Activated CD4-positive, alpha-beta T cell treated with anti-CD3 and anti-CD28 coated beads for 36 hours (primary cell): ENCODE measurements around the gene CXCR3. TPM values are rescaled to one million over a fixed set of nuclear protein-coding genes. Genes with fewer than 3 reads are reported as not detected.
A peak's percentile ranks its signal among the peaks of the same experiment; 100 is the strongest.
"Not testable (repeated sequence)": the region's sequence is repeated elsewhere in the genome, so short reads cannot be mapped to it uniquely, and the experiment has no call there.

ENCODE experiments used
- ATAC-seq: fragments of 200-7000 bp; cut with Tn5 transposase; one replicate; pipeline ENCODE4 v1.10.0; 2021; ENCODE audit warnings: mild to moderate bottlenecking, moderate library complexity
- CTCF ChIA-PET: fragments of 350-600 bp; sonication (Branson Sonifier 250); formaldehyde crosslinking; loops from one replicate; lab custom pipeline; 2021; ENCODE audit warnings: antibody characterized with exemption; lab: Charles Lee
- POLR2A ChIA-PET: fragments of 350-600 bp; sonication (Branson Sonifier 250); formaldehyde crosslinking; loops from one replicate; lab custom pipeline; 2021; ENCODE audit warnings: antibody characterized with exemption, inconsistent platforms; lab: Charles Lee
- DNase-seq: peaks from one replicate; pipeline ENCODE4 v3.0.0-alpha.2; 2020
- H3K27ac Mint-ChIP-seq: one replicate; pipeline ENCODE4 v1.8.0; 2021; ENCODE audit warnings: mixed read lengths
- H3K27me3 Mint-ChIP-seq: one replicate; pipeline ENCODE4 v1.8.0; 2021; ENCODE audit warnings: mixed read lengths
- H3K36me3 Mint-ChIP-seq: one replicate; pipeline ENCODE4 v1.8.0; 2021; ENCODE audit warnings: low read depth, mixed read lengths
- H3K4me1 Mint-ChIP-seq: one replicate; pipeline ENCODE4 v1.8.0; 2021; ENCODE audit warnings: mixed read lengths
- H3K4me3 Mint-ChIP-seq: one replicate; pipeline ENCODE4 v1.8.0; 2021; ENCODE audit warnings: mild to moderate bottlenecking, moderate library complexity, mixed read lengths
- H3K9me3 Mint-ChIP-seq: one replicate; pipeline ENCODE4 v1.8.0; 2021; ENCODE audit warnings: low read depth, mixed read lengths
- intact Hi-C, 2 experiments: fragments of 100-400 bp; cut with DNase I in 1 of 2; cut with micrococcal nuclease in 1 of 2; formaldehyde crosslinking; loops; one replicate each; pipeline versions ENCODE4 v1.14.2 to v1.15.1; 2022 to 2024; cut with DNase I, micrococcal nuclease
- total RNA-seq, 2 experiments: library from RNA; stranded (reverse); gene quantifications; one replicate each; pipeline ENCODE4 v1.2.3, GENCODE V29; 2021

Gene CXCR3
- total RNA-seq, 2 experiments from 2014 or later, result 17.5 to 20.1 TPM

GRCh38 chrX:71660562-71661416 lies 42.5 kb upstream of the CXCR3 start:
- Mint-ChIP-seq H3K4me1 (peaks cover 31% of the 10 kb centered on the region), H3K9me3 (no peaks in the 10 kb centered on the region), H3K4me3 (no peak overlapping the region), H3K27ac (no peak overlapping the region), H3K27me3 (no peaks in the 10 kb centered on the region), H3K36me3 (no peaks in the 10 kb centered on the region)
- CTCF ChIA-PET, result no interaction called here
- intact Hi-C loops, result no loop called here
- DNase-seq (no peak), ATAC-seq (no peak)
- POLR2A ChIA-PET, result no interaction called here

- H3K4me1 Mint-ChIP-seq, result peaks cover 31% of the 10 kb centered on the region
- intact Hi-C loops, result no loop called here
- H3K4me3 Mint-ChIP-seq, result no peak overlapping the region
- H3K9me3 Mint-ChIP-seq, result no peaks in the 10 kb centered on the region
- no peak for DNase-seq
- H3K36me3 Mint-ChIP-seq, result no peaks in the 10 kb centered on the region
- POLR2A ChIA-PET, result no interaction called here
- H3K27me3 Mint-ChIP-seq, result no peaks in the 10 kb centered on the region
- H3K27ac Mint-ChIP-seq, result no peak overlapping the region
- ATAC-seq, result no peak
- CTCF ChIA-PET, result no interaction called here
Measured at GRCh38 chrX:71659959-71660358, 41.6 kb upstream of the CXCR3 start.

GRCh38 chrX:71659342-71659741 lies 41.0 kb upstream of the CXCR3 start:
- Mint-ChIP-seq H3K36me3 (no peaks in the 10 kb centered on the region), H3K4me1 (peaks cover 27% of the 10 kb centered on the region)
- intact Hi-C loops, result no loop called here

GRCh38 chrX:71657267-71657666 lies 39.0 kb upstream of the CXCR3 start:
- Mint-ChIP-seq H3K9me3 (no peaks in the 10 kb centered on the region), H3K4me1 (peaks cover 10% of the 10 kb centered on the region), H3K27me3 (no peaks in the 10 kb centered on the region), H3K36me3 (no peaks in the 10 kb centered on the region), H3K27ac (no peak overlapping the region), H3K4me3 (no peak overlapping the region)
- ATAC-seq, result no peak
- no peak for DNase-seq
- intact Hi-C loops, result no loop called here
- POLR2A ChIA-PET, result no interaction called here
- CTCF ChIA-PET, result no interaction called here

More at GRCh38 chrX:71659342-71659741, 41.0 kb upstream of the CXCR3 start:
- ChIA-PET CTCF (no interaction called here), POLR2A (no interaction called here)
- no peak overlapping the region for H3K27ac Mint-ChIP-seq
- no peak for ATAC-seq
- no peaks in the 10 kb centered on the region for H3K9me3 Mint-ChIP-seq
- H3K27me3 Mint-ChIP-seq, result no peaks in the 10 kb centered on the region
- H3K4me3 Mint-ChIP-seq, result no peak overlapping the region
- no peak for DNase-seq

- peaks cover 11% of the 10 kb centered on the region for H3K4me1 Mint-ChIP-seq
- DNase-seq (no peak), ATAC-seq (no peak)
- no peaks in the 10 kb centered on the region for H3K9me3 Mint-ChIP-seq
- intact Hi-C loops, result loop anchor here (2.0 to 5.0 kb wide), 2 partner anchors 35 to 71 kb away; partner anchors contain the start of gene CXCR3 (in 1 of the 2)
- H3K27ac Mint-ChIP-seq, result no peak overlapping the region
- no peaks in the 10 kb centered on the region for H3K27me3 Mint-ChIP-seq
- H3K4me3 Mint-ChIP-seq, result no peak overlapping the region
- POLR2A ChIA-PET, result no interaction called here
- no peaks in the 10 kb centered on the region for H3K36me3 Mint-ChIP-seq
- CTCF ChIA-PET, result no interaction called here
Measured at GRCh38 chrX:71653344-71653743, 35.0 kb upstream of the CXCR3 start.

- CTCF ChIA-PET, result interaction anchor here (0.6 to 1.6 kb wide), 18 partner anchors 10 to 460 kb away, joined by 3 to 5 read pairs (median 3); no protein-coding TSS in a partner anchor
Measured at GRCh38 chrX:71652405-71652804, 34.1 kb upstream of the CXCR3 start.

GRCh38 chrX:71650333-71650969 lies 32.1 kb upstream of the CXCR3 start:
- Mint-ChIP-seq H3K9me3 (no peaks in the 10 kb centered on the region), H3K27me3 (no peaks in the 10 kb centered on the region), H3K4me3 (no peak overlapping the region), H3K36me3 (no peaks in the 10 kb centered on the region), H3K27ac (no peak overlapping the region), H3K4me1 (peaks cover 11% of the 10 kb centered on the region)
- ChIA-PET POLR2A (no interaction called here), CTCF (interaction anchor here (0.6 to 1.2 kb wide), 4 partner anchors 16 to 267 kb away, joined by 3 to 4 read pairs (median 4); no protein-coding TSS in a partner anchor)
- DNase-seq, result peak; percentile 45
- ATAC-seq, result peak; percentile 93
- intact Hi-C loops, result loop anchor here (2.0 to 5.0 kb wide), 4 partner anchors 32 to 680 kb away; partner anchors contain the start of gene CXCR3 (in 1 of the 2)

More at GRCh38 chrX:71652405-71652804, 34.1 kb upstream of the CXCR3 start:
- Mint-ChIP-seq H3K27ac (no peak overlapping the region), H3K4me1 (peaks cover 11% of the 10 kb centered on the region), H3K9me3 (no peaks in the 10 kb centered on the region), H3K36me3 (no peaks in the 10 kb centered on the region), H3K4me3 (no peak overlapping the region), H3K27me3 (no peaks in the 10 kb centered on the region)
- DNase-seq (peak; percentile 73), ATAC-seq (peak; percentile 68)
- intact Hi-C loops, result loop anchor here (2.0 to 5.0 kb wide), 2 partner anchors 34 to 70 kb away; partner anchors contain the start of gene CXCR3 (in 1 of the 2)
- POLR2A ChIA-PET, result interaction anchor here (0.6 to 0.7 kb wide), 3 partner anchors 15 to 145 kb away, joined by 4 to 9 read pairs (median 5); no protein-coding TSS in a partner anchor

- H3K9me3 Mint-ChIP-seq, H3K4me1 Mint-ChIP-seq, H3K4me3 Mint-ChIP-seq, CTCF ChIA-PET, intact Hi-C loops, DNase-seq, H3K27ac Mint-ChIP-seq, ATAC-seq, H3K27me3 Mint-ChIP-seq, H3K36me3 Mint-ChIP-seq, POLR2A ChIA-PET: not testable (repeated sequence)
Measured at GRCh38 chrX:71644406-71644805, 26.1 kb upstream of the CXCR3 start.

GRCh38 chrX:71640002-71640401 lies 21.7 kb upstream of the CXCR3 start:
- Mint-ChIP-seq H3K36me3 (no peaks in the 10 kb centered on the region), H3K4me1 (no peaks in the 10 kb centered on the region), H3K27me3 (no peaks in the 10 kb centered on the region), H3K9me3 (no peaks in the 10 kb centered on the region), H3K4me3 (no peak overlapping the region), H3K27ac (no peak overlapping the region)
- POLR2A ChIA-PET, result no interaction called here
- intact Hi-C loops, result no loop called here
- CTCF ChIA-PET, result no interaction called here
- DNase-seq, result no peak
- no peak for ATAC-seq

GRCh38 chrX:71638409-71638808 lies 20.1 kb upstream of the CXCR3 start:
- ChIA-PET POLR2A (interaction anchor here (0.6 kb wide), 1 partner anchor 20 kb away, joined by 3 read pairs; the partner anchor contains the start of gene CXCR3), CTCF (interaction anchor here (2.2 kb wide), 1 partner anchor 19 kb away, joined by 6 read pairs; no protein-coding TSS in a partner anchor)
- H3K36me3 Mint-ChIP-seq, result no peaks in the 10 kb centered on the region
- no peak overlapping the region for H3K4me3 Mint-ChIP-seq
- DNase-seq, result no peak
- no peaks in the 10 kb centered on the region for H3K9me3 Mint-ChIP-seq
- ATAC-seq, result peak; percentile 60
- H3K27ac Mint-ChIP-seq, result no peak overlapping the region
- no peaks in the 10 kb centered on the region for H3K27me3 Mint-ChIP-seq
- no peaks in the 10 kb centered on the region for H3K4me1 Mint-ChIP-seq
- intact Hi-C loops, result loop anchor here (1.0 kb wide), 2 partner anchors 16 to 20 kb away; partner anchors contain the start of gene CXCR3 (in 1 of the 2)

- no peaks in the 10 kb centered on the region for H3K9me3 Mint-ChIP-seq
- no peak overlapping the region for H3K4me3 Mint-ChIP-seq
- ChIA-PET CTCF (interaction anchor here (2.2 kb wide), 1 partner anchor 18 kb away, joined by 6 read pairs; no protein-coding TSS in a partner anchor), POLR2A (interaction anchor here (0.6 kb wide), 1 partner anchor 19 kb away, joined by 3 read pairs; the partner anchor contains the start of gene CXCR3)
- intact Hi-C loops, result loop anchor here (1.0 kb wide), 3 partner anchors 15 to 20 kb away; partner anchors contain the start of gene CXCR3 (in 1 of the 2)
- no peaks in the 10 kb centered on the region for H3K36me3 Mint-ChIP-seq
- H3K4me1 Mint-ChIP-seq, result no peaks in the 10 kb centered on the region
- no peak overlapping the region for H3K27ac Mint-ChIP-seq
- ATAC-seq (peak; percentile 34), DNase-seq (no peak)
- H3K27me3 Mint-ChIP-seq, result no peaks in the 10 kb centered on the region
Measured at GRCh38 chrX:71637848-71638247, 19.5 kb upstream of the CXCR3 start.
